HG03139 (cell line): ENCODE measurements around the gene TRAF3.

Experiments used
- ATAC-seq: cut with Tn5 transposase; IDR thresholded peaks from one replicate; pipeline ENCODE4 v1.9.1; 2021; ENCODE audit not compliant: unreplicated experiment

Gene TRAF3

GRCh38 chr14:102907303-102907844 lies 130.1 kb downstream of the TRAF3 start:
- no peak for ATAC-seq

- ATAC-seq: no peak
These were observed 130.9 kb downstream of the TRAF3 start for GRCh38 chr14:102907980-102908730.

GRCh38 chr14:102908766-102909455 lies 131.7 kb downstream of the TRAF3 start:
- no peak for ATAC-seq

- no peak for ATAC-seq
These were observed 132.2 kb downstream of the TRAF3 start for GRCh38 chr14:102909462-102909861.

GRCh38 chr14:102909911-102910310 lies 132.7 kb downstream of the TRAF3 start:
- no peak for ATAC-seq

GRCh38 chr14:102910442-102910841 lies 133.2 kb downstream of the TRAF3 start:
- no peak for ATAC-seq

- no peak for ATAC-seq
These were observed 134.3 kb downstream of the TRAF3 start for GRCh38 chr14:102911541-102911951.

- no peak for ATAC-seq
These were observed 134.9 kb downstream of the TRAF3 start for GRCh38 chr14:102911991-102912761.

- ATAC-seq: no peak
These were observed 136.3 kb downstream of the TRAF3 start for GRCh38 chr14:102913341-102914211.

- no peak for ATAC-seq
These were observed 137.4 kb downstream of the TRAF3 start for GRCh38 chr14:102914474-102915291.

GRCh38 chr14:102915292-102916110 lies 138.3 kb downstream of the TRAF3 start:
- ATAC-seq: no peak

- ATAC-seq: no peak
These were observed 139.3 kb downstream of the TRAF3 start for GRCh38 chr14:102916347-102917055.

- no peak for ATAC-seq
These were observed 139.8 kb downstream of the TRAF3 start for GRCh38 chr14:102917056-102917385.

GRCh38 chr14:102917469-102918211 lies 140.4 kb downstream of the TRAF3 start:
- ATAC-seq: no peak

GRCh38 chr14:102918438-102918837 lies 141.2 kb downstream of the TRAF3 start:
- ATAC-seq: no peak

- no peak for ATAC-seq
These were observed 143.2 kb downstream of the TRAF3 start for GRCh38 chr14:102920273-102920997.

- no peak for ATAC-seq
These were observed 143.7 kb downstream of the TRAF3 start for GRCh38 chr14:102920998-102921304.
